Bone marrow (tissue), 2 donors: ENCODE results near the gene NONO.
A peak's percentile ranks its signal among the peaks of the same experiment; 100 is the strongest.
"Not testable (repeated sequence)": the region's sequence is repeated elsewhere in the genome, so short reads cannot be mapped to it uniquely, and the experiment has no call there.

Experiments used
- DNase-seq, 2 donors: peaks; one replicate each; lab custom pipeline; 2025; lab: John Stamatoyannopoulos, UW

The NONO gene

GRCh38 chrX:71291381-71291780 is 7.9 kb downstream of the NONO start:
- no peak for DNase-seq

- no peak for DNase-seq
Observed at GRCh38 chrX:71292669-71293365, 9.4 kb downstream of the NONO start.

GRCh38 chrX:71296806-71297205 is 13.4 kb downstream of the NONO start:
- no peak for DNase-seq

- DNase-seq = no peak
Observed at GRCh38 chrX:71298119-71298518, 14.7 kb downstream of the NONO start.

GRCh38 chrX:71300064-71300463 is 16.6 kb downstream of the NONO start:
- DNase-seq = not testable (repeated sequence)

- DNase-seq = not testable (repeated sequence)
Observed at GRCh38 chrX:71300495-71300894, 17.1 kb downstream of the NONO start.

- DNase-seq = no peak
Observed at GRCh38 chrX:71301195-71301924, 17.9 kb downstream of the NONO start, which contains the start of gene ITGB1BP2. Gene ITGB1BP2, plus strand, starts transcription at chrX:71301750. Its CDS starts 57 bp downstream, at chrX:71301807.

GRCh38 chrX:71302461-71303213 is 19.2 kb downstream of the NONO start:
- DNase-seq = peak in 1 of 2 donors; percentile 29

GRCh38 chrX:71304561-71304960 is 21.1 kb downstream of the NONO start:
- no peak for DNase-seq

GRCh38 chrX:71315917-71316316 is 32.5 kb downstream of the NONO start:
- no peak for DNase-seq

GRCh38 chrX:71316959-71317358 is 33.5 kb downstream of the NONO start:
- not testable (repeated sequence) for DNase-seq

GRCh38 chrX:71320126-71320525 is 36.7 kb downstream of the NONO start:
- peak in 1 of 2 donors; percentile 36 for DNase-seq

GRCh38 chrX:71321731-71322130 is 38.3 kb downstream of the NONO start:
- DNase-seq = no peak

- DNase-seq = not testable (repeated sequence)
Observed at GRCh38 chrX:71324452-71324851, 41.0 kb downstream of the NONO start.

- no peak for DNase-seq
Observed at GRCh38 chrX:71326394-71326793, 43.0 kb downstream of the NONO start.

- DNase-seq = not testable (repeated sequence)
Observed at GRCh38 chrX:71349151-71349665, 65.8 kb downstream of the NONO start.

GRCh38 chrX:71349867-71350266 is 66.4 kb downstream of the NONO start:
- DNase-seq = not testable (repeated sequence)
